ENCODE measurements around the gene PPP1R3C.

The PPP1R3C gene

GRCh38 chr10:91632671-91633550 lies at the start of gene PPP1R3C:
TSS of gene PPP1R3C (minus strand) at chr10:91633071. CDS start at chr10:91632969, 102 bp downstream.
- DNase-seq (ENCODE audit: low read depth in 1 of 2, low spot score in 1 of 2), result peak in 1 of 2 donors; percentile 35

GRCh38 chr10:91681361-91682276 lies 48.7 kb upstream of the PPP1R3C start:
- no peak for DNase-seq (ENCODE audit: low read depth in 1 of 2, low spot score in 1 of 2)

- no peak for DNase-seq (ENCODE audit: low read depth in 1 of 2, low spot score in 1 of 2)
Measured at GRCh38 chr10:91680487-91680886, 47.6 kb upstream of the PPP1R3C start.

- no peak for DNase-seq (ENCODE audit: low read depth in 1 of 2, low spot score in 1 of 2)
Measured at GRCh38 chr10:91679296-91679695, 46.4 kb upstream of the PPP1R3C start.

- DNase-seq (ENCODE audit: low read depth in 1 of 2, low spot score in 1 of 2), result no peak
Measured at GRCh38 chr10:91677911-91678310, 45.0 kb upstream of the PPP1R3C start.

GRCh38 chr10:91672021-91672608 lies 39.2 kb upstream of the PPP1R3C start:
- no peak for DNase-seq (ENCODE audit: low read depth in 1 of 2, low spot score in 1 of 2)

GRCh38 chr10:91668913-91669312 lies 36.0 kb upstream of the PPP1R3C start:
- no peak for DNase-seq (ENCODE audit: low read depth in 1 of 2, low spot score in 1 of 2)

- no peak for DNase-seq (ENCODE audit: low read depth in 1 of 2, low spot score in 1 of 2)
Measured at GRCh38 chr10:91665842-91666241, 33.0 kb upstream of the PPP1R3C start.

GRCh38 chr10:91664426-91664825 lies 31.6 kb upstream of the PPP1R3C start:
- DNase-seq (ENCODE audit: low read depth in 1 of 2, low spot score in 1 of 2), result no peak

- no peak for DNase-seq (ENCODE audit: low read depth in 1 of 2, low spot score in 1 of 2)
Measured at GRCh38 chr10:91662993-91663392, 30.1 kb upstream of the PPP1R3C start.

GRCh38 chr10:91653219-91653870 lies 20.5 kb upstream of the PPP1R3C start:
- DNase-seq (ENCODE audit: low read depth in 1 of 2, low spot score in 1 of 2), result no peak

GRCh38 chr10:91652364-91652763 lies 19.5 kb upstream of the PPP1R3C start:
- DNase-seq (ENCODE audit: low read depth in 1 of 2, low spot score in 1 of 2), result no peak

- DNase-seq (ENCODE audit: low read depth in 1 of 2, low spot score in 1 of 2), result no peak
Measured at GRCh38 chr10:91643700-91644099, 10.8 kb upstream of the PPP1R3C start.

- no peak for DNase-seq (ENCODE audit: low read depth in 1 of 2, low spot score in 1 of 2)
Measured at GRCh38 chr10:91642831-91643692, 10.2 kb upstream of the PPP1R3C start.

- DNase-seq (ENCODE audit: low read depth in 1 of 2, low spot score in 1 of 2), result no peak
Measured at GRCh38 chr10:91636892-91637291, 4.0 kb upstream of the PPP1R3C start.

- no peak for DNase-seq (ENCODE audit: low read depth in 1 of 2, low spot score in 1 of 2)
Measured at GRCh38 chr10:91635401-91636400, 2.8 kb upstream of the PPP1R3C start.

- DNase-seq (ENCODE audit: low read depth in 1 of 2, low spot score in 1 of 2), result no peak
Measured at GRCh38 chr10:91634898-91635297, 2.0 kb upstream of the PPP1R3C start.

GRCh38 chr10:91634246-91634645 lies 1.4 kb upstream of the PPP1R3C start:
- DNase-seq (ENCODE audit: low read depth in 1 of 2, low spot score in 1 of 2), result no peak

GRCh38 chr10:91630625-91631024 lies 2.2 kb downstream of the PPP1R3C start:
- no peak for DNase-seq (ENCODE audit: low read depth in 1 of 2, low spot score in 1 of 2)

Measured in stimulated activated CD4-positive, alpha-beta T cell treated with anti-CD3 and anti-CD28 coated beads, Interleukin-15, amount 100 ng/mL, for 1 hour (primary cell).